K562 treated with DMSO at 1 percent for 4 hours (cell line): ENCODE measurements around the gene IL11. TPM values are rescaled to one million over a fixed set of nuclear protein-coding genes. Genes with fewer than 3 reads are reported as not detected.

Source experiments
- total RNA-seq: library from RNA; unstranded; fragments of 300-600 nt; gene quantifications from 2 replicates; pipeline ENCODE4 v1.2.3, GENCODE V29; 2022; ENCODE audit not compliant: insufficient read depth

IL11 gene
- total RNA-seq: not detected in 2 replicates

GRCh38 chr19:55370305-55370988 lies at the start of gene IL11:
IL11 (minus strand) TSS chr19:55370463; CDS start chr19:55370310, 153 bp downstream.

GRCh38 chr19:55407550-55407799 lies 37.2 kb upstream of the IL11 start, which contains the start of gene UBE2S:
UBE2S (minus strand) TSS chr19:55407788; CDS start chr19:55407589, 199 bp downstream.

GRCh38 chr19:55385724-55386492 lies 15.6 kb upstream of the IL11 start, which contains the start of gene RPL28:
RPL28 (plus strand) TSS chr19:55385932; CDS start chr19:55386358, 426 bp downstream.

DNA sequence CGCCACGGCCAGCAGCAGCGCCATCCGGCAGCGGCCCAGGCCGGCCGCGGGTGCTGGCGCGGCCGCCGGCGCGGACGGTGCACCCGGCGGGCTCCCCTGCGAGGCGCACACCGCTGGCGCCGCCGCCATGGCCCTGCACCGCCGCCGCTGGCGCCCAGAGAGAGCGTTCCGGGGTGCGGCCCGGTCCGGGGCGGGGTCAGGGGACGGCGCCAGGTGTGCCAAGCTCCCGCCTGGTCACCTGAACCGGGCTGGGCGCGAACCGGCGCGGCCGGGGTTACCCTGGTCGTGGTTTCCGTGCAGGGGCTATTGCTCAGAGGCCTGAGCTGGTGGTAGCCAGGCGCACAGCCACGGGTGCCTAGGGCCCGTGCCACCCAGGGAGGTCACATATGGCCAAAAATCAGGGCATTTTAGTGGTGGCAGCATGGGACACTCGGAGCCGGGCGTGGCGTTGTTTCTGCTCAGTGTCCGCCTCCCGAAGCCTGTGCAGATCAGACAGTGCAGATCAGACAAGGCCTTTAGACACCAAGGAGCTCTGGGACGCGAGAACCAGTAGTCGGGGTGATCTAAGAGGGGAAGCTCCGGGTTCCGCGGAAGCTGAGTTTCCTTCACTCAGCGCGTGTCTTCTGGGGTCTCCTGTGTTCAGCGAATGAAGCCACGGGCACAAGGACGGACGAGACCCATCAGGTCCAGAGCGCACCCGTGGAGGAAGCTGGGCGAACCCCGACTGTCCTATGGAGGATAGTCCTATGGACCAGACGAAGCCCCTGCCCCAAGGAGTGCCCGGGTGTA lies 14.1 kb upstream of the IL11 start, which contains the start of gene TMEM238:
TMEM238 (minus strand) TSS at position 162 of the 789 bp plus-strand sequence; CDS start at position 129, 33 bp downstream.

DNA sequence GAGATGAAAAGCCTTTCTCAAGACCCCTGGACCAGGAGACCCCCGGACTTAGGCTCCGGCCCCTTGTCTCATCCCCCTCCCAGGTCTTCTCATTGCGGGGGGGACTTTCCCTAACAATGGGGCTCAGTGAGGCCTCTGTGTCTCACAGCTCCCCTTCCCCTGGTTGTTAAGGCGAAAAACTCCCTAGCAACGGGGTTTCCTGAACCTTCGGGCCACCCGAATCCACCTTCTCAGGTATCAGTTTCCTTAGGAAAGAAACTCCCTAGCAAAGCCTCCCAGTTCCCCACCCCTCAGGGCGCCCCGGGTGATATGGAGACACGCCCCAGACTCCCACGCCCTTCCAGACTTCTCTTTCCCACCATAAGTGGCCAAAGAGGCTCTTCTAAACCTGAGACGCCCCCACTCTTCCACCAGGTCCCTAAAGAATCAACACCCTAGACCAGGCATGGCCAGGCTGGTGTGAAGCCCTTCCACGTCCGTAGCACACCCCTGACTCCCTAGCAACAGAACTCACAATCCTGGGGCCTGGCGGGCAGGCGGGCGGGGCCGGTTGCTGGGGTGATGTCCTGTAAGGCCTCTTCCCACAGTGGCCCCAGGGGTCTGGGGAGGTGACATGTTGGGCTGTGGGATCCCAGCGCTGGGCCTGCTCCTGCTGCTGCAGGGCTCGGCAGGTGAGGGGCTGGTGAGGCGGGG lies 6.1 kb upstream of the IL11 start, which contains the start of gene TMEM190:
TMEM190 (plus strand) TSS at position 586 of the 693 bp plus-strand sequence; CDS start at position 614, 28 bp downstream.

DNA sequence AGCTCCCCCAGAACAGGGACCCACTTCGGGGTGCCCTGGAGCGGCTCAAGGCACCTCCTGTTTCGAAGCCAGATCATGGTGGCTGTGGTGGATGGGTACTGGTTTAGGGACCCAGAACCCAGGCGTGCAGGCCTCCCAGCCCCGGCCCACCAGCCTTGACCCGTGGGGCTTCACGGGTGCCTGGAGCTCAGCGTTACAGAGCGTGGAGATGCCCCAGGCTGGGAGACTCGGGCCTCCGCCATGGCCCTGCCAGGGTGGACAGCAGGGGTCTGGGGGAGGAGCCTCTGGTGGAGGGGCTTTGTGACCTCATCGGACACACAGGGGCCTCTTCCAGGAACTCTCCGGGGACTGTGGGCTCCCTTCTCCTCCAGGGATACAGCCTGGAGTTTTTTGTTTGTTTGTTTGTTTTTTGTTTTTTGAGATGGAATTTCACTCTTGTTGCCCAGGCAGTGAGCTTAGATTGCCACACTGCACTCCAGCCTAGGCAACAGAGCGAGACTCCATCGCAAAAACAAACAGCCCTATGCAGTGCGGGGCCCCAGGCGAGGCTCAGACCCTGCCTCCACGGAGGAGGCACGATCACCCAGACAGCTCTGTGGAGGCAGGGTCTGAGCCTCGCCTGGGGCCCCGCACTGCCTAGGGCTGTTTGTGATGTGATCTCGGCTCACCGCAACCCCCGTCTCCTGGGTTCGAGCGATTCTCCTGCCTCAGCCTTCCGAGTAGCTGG lies 7.1 kb downstream of the IL11 start, which contains the start of gene GARIN5B:
GARIN5B (minus strand) TSS at position 271 of the 727 bp plus-strand sequence; CDS start at position 77, 194 bp downstream.

GRCh38 chr19:55354698-55355212 lies 15.5 kb downstream of the IL11 start, which contains the start of gene COX6B2:
COX6B2 (minus strand) TSS chr19:55354719; CDS start chr19:55354521, 198 bp downstream.

DNA sequence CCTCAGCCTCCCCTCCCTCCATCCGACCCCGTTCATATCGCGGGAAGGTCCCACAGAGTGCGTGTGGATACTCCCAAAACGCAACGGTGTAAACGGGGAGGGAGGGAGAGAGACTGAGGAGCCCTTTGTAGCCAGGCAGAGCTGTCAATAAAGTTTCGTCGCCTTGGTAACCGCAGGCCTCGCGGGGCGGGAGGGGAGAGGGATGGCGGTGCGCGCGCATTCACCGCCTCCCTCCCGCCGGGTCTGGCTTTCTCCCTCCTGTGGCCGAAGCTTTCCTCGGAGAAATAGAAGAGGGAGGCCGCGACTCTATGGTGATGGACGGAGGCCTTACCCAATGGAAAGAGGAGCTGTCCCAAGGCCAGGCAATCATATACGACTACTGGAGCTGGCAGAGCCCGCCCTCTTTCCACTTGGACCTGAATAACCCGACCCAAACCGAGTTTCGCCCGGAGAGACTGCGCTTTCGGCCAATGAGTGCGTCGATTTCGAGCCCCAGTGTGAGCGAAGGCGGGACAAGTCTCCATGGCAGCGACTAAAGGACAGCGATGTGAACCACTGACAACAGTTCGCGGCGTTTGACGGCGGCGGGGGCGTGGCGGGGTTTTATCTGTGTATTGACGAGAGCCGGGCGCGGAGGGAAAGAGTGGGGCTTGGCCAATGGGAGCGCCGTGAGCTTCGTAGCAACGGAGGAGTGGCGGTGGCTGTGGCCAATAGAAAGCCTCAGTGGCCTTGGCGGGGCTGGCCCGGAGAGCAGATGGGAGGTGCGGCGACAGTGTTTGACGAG lies 31.0 kb downstream of the IL11 start, which contains the start of gene KMT5C:
KMT5C (plus strand) TSS at position 772 of the 784 bp plus-strand sequence. CDS start 2,061 bp downstream, outside the sequence.

DNA sequence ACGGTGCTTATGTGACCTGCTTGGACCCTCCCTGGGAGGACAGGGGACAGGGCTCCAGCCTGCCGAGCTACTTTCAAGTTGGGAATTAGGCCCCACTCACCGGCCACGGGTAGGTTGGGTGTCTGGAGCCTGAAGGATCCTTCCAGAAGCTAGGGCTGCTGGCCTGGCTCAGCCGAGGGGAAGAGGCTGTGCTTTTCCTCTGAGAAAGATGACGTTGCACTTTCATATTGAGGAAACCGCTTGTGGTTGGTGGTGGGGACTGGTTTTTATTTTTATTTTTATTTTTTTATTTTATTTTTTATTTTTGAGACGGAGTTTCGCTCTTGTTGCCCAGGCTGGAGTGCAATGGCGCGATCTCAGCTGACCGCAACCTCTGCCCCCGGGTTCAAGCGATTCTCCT lies 45.1 kb downstream of the IL11 start, which contains the start of gene TMEM150B:
TMEM150B (minus strand) TSS at position 170 of the 400 bp plus-strand sequence. CDS start 4,305 bp downstream, outside the sequence.

Other genes starting within 250 kb of the IL11 start
- gene TNNT1, start 221.3 kb downstream of the IL11 start, total RNA-seq: 408 and 534 TPM in 2 replicates
- 74.4 and 78.1 TPM in 2 replicates for gene TNNI3, start 212.7 kb downstream of the IL11 start, total RNA-seq
- 9.7 and 13.7 TPM in 2 replicates for gene DNAAF3, start 203.8 kb downstream of the IL11 start, total RNA-seq
- gene SYT5, start 190.2 kb downstream of the IL11 start, total RNA-seq: 9.5 and 14.2 TPM in 2 replicates
- 26.3 and 28.5 TPM in 2 replicates for gene PTPRH, start 161.0 kb downstream of the IL11 start, total RNA-seq
- gene TMEM86B, start 141.7 kb downstream of the IL11 start, total RNA-seq: 11.8 and 17.7 TPM in 2 replicates
- gene PPP6R1, start 111.4 kb downstream of the IL11 start, total RNA-seq: 73.9 and 88.4 TPM in 2 replicates
- 76.5 and 95.1 TPM in 2 replicates for gene HSPBP1, start 90.4 kb downstream of the IL11 start, total RNA-seq
- 7.6 and 8.4 TPM in 2 replicates for gene BRSK1, start 86.5 kb downstream of the IL11 start, total RNA-seq
- 2.3 and 6.6 TPM in 2 replicates for gene TMEM150B, start 45.1 kb downstream of the IL11 start, total RNA-seq
- gene KMT5C, start 30.6 kb downstream of the IL11 start, total RNA-seq: 36.4 and 43.8 TPM in 2 replicates
- gene COX6B2, start 15.7 kb downstream of the IL11 start, total RNA-seq: 0.33 TPM in 1 of 2 replicates, not detected in the other
- gene GARIN5B, start 7.2 kb downstream of the IL11 start, total RNA-seq: not detected in 2 replicates
- not detected in 2 replicates for gene TMEM190, start 6.4 kb upstream of the IL11 start, total RNA-seq
- gene TMEM238, start 13.8 kb upstream of the IL11 start, total RNA-seq: 6.7 and 8.7 TPM in 2 replicates
- gene RPL28, start 15.5 kb upstream of the IL11 start, total RNA-seq: 3,550 and 3,674 TPM in 2 replicates
- gene UBE2S, start 37.3 kb upstream of the IL11 start, total RNA-seq: 377 and 436 TPM in 2 replicates
- gene SHISA7, start 72.8 kb upstream of the IL11 start, total RNA-seq: not detected in 2 replicates
- gene ISOC2, start 91.2 kb upstream of the IL11 start, total RNA-seq: 94.9 and 118 TPM in 2 replicates
- not detected in 2 replicates for gene C19orf85, start 94.3 kb upstream of the IL11 start, total RNA-seq
- gene ZNF628, start 106.2 kb upstream of the IL11 start, total RNA-seq: 10.4 and 18.8 TPM in 2 replicates
- 37.1 and 38.8 TPM in 2 replicates for gene NAT14, start 114.7 kb upstream of the IL11 start, total RNA-seq
- gene SSC5D, start 118.0 kb upstream of the IL11 start, total RNA-seq: 0.25 TPM in 1 of 2 replicates, not detected in the other
- not detected in 2 replicates for gene SBK2, start 166.7 kb upstream of the IL11 start, total RNA-seq
- not detected in 2 replicates for gene SBK3, start 175.1 kb upstream of the IL11 start, total RNA-seq
- gene ZNF579, start 210.4 kb upstream of the IL11 start, total RNA-seq: 12.2 and 14.3 TPM in 2 replicates
- gene FIZ1, start 229.1 kb upstream of the IL11 start, total RNA-seq: 13.4 and 17.2 TPM in 2 replicates
- 34.2 and 37.8 TPM in 2 replicates for gene ZNF524, start 229.8 kb upstream of the IL11 start, total RNA-seq
- 28.3 and 33.7 TPM in 2 replicates for gene ZNF865, start 235.2 kb upstream of the IL11 start, total RNA-seq